Prostate gland (tissue), 2 donors: ENCODE results near the gene ARHGEF40. TPM values are rescaled to one million over a fixed set of nuclear protein-coding genes. Genes with fewer than 3 reads are reported as not detected.

ENCODE experiments used
- DNase-seq: peaks from one replicate; pipeline ENCODE4 v3.0.0-alpha.2; 2019; ENCODE audit warnings: low spot score
- H3K27ac ChIP-seq, 2 donors: fragments of 200-600 bp; sonication (generic); 2 replicates each; pipeline ENCODE4 v1.5.1; 2017 to 2019
- H3K27me3 ChIP-seq: fragments of 200-600 bp; sonication (generic); replicated peaks from 2 replicates; pipeline ENCODE4 v1.5.1; 2019; ENCODE audit not compliant: insufficient read depth
- H3K36me3 ChIP-seq, 2 donors: fragments of 200-600 bp; sonication (generic); 1 replicate in 1 of 2; 2 replicates in 1 of 2; pipeline versions ENCODE4 v1.5.1 to v1.8.1; 2017 to 2019
- H3K4me1 ChIP-seq: fragments of 200-600 bp; sonication (generic); replicated peaks from 2 replicates; pipeline ENCODE4 v1.5.1; 2019
- H3K4me3 ChIP-seq, 2 donors: fragments of 200-600 bp; sonication (generic); 2 replicates each; pipeline ENCODE4 v1.5.1; 2017 to 2019
- H3K9me3 ChIP-seq: fragments of 200-600 bp; sonication (generic); 2 replicates; pipeline ENCODE4 v1.5.1; 2017
- CTCF ChIP-seq, 4 experiments: fragments of 200-600 bp in 2 of 4; fragments of 450-650 bp in 2 of 4; sonication (generic) in 2 of 4; IDR thresholded peaks; 1 replicate in 3 of 4; 2 replicates in 1 of 4; pipeline ENCODE4 v1.5.1; 2016 to 2019; ENCODE audit warnings: antibody characterized with exemption in 4 of 4, mild to moderate bottlenecking in 2 of 4, moderate library complexity in 2 of 4
- POLR2A ChIP-seq: fragments of 450-650 bp; IDR thresholded peaks from one replicate; pipeline ENCODE4 v1.6.1; 2016; ENCODE audit warnings: antibody characterized with exemption, mild to moderate bottlenecking
- POLR2AphosphoS5 ChIP-seq: sonication (generic); formaldehyde crosslinking; IDR thresholded peaks from one replicate; pipeline ENCODE4 v1.6.1; 2017; ENCODE audit warnings: antibody characterized with exemption
- WGBS: methylation state at CpG from one replicate; pipeline ENCODE4 v1.1.5; 2018; 5-methylcytosine and 5-hydroxymethylcytosine counted together
- intact Hi-C: fragments of 100-400 bp; cut with DNase I; formaldehyde crosslinking; loops from one replicate; pipeline ENCODE4 v1.14.2; 2022
- total RNA-seq, 2 donors: library from RNA; depleted of rRNA; stranded (reverse); fragments of >200 nt; gene quantifications; one replicate each; pipeline ENCODE4 v1.1.0, GENCODE V29; 2016

ARHGEF40 gene
- total RNA-seq, 2 donors from 2014 or later = 12.4 to 37.7 TPM

- no peaks in the 10 kb centered on the region for H3K27me3 ChIP-seq
- peaks cover 15% of the 10 kb centered on the region for H3K4me1 ChIP-seq
- 23% methylated on average over 4 of the region's 4 CpGs for WGBS
- no peak for TF ChIP-seq POLR2A
- no peak for TF ChIP-seq CTCF (IDR thresholded peaks at IDR 0.05)
- TF ChIP-seq POLR2AphosphoS5 = no peak
- no peaks in the 10 kb centered on the region for H3K9me3 ChIP-seq
- intact Hi-C loops = no loop called here
- DNase-seq = no peak
- H3K27ac ChIP-seq = peak overlapping the region; percentile 77 to 79
- H3K36me3 ChIP-seq = no peaks in the 10 kb centered on the region
- peak overlapping the region in 1 of 2 donors; percentile 51 for H3K4me3 ChIP-seq
Measured at GRCh38 chr14:21072031-21072473, 1.9 kb downstream of the ARHGEF40 start.

GRCh38 chr14:21072781-21073339, 2.8 kb downstream of the ARHGEF40 start:
- H3K4me3 ChIP-seq = no peak overlapping the region
- no peak for DNase-seq

GRCh38 chr14:21073921-21074320, 3.8 kb downstream of the ARHGEF40 start:
- DNase-seq = no peak
- intact Hi-C loops = no loop called here
- Histone ChIP-seq H3K27ac (no peak overlapping the region), H3K4me3 (no peak overlapping the region), H3K36me3 (peaks cover 0 to 3% of the 10 kb centered on the region in 2 donors), H3K4me1 (peaks cover 14% of the 10 kb centered on the region), H3K9me3 (no peaks in the 10 kb centered on the region), H3K27me3 (no peaks in the 10 kb centered on the region)
- 83% methylated on average over 9 of the region's 9 CpGs for WGBS
- TF ChIP-seq CTCF (IDR thresholded peaks at IDR 0.05) (no peak), POLR2AphosphoS5 (no peak), POLR2A (no peak)

More at GRCh38 chr14:21072781-21073339, 2.8 kb downstream of the ARHGEF40 start:
- Histone ChIP-seq H3K9me3 (no peaks in the 10 kb centered on the region), H3K27ac (peak overlapping the region in 1 of 2 donors; percentile 79), H3K27me3 (no peaks in the 10 kb centered on the region), H3K36me3 (no peaks in the 10 kb centered on the region), H3K4me1 (peaks cover 15% of the 10 kb centered on the region)
- intact Hi-C loops = no loop called here
- TF ChIP-seq POLR2AphosphoS5 (no peak), POLR2A (no peak), CTCF (IDR thresholded peaks at IDR 0.05) (no peak)
- WGBS = 85% methylated on average over 9 of the region's 9 CpGs

- intact Hi-C loops = no loop called here
- Histone ChIP-seq H3K27me3 (no peaks in the 10 kb centered on the region), H3K36me3 (peaks cover 0 to 4% of the 10 kb centered on the region in 2 donors), H3K4me3 (no peak overlapping the region), H3K27ac (peak overlapping the region in 1 of 2 donors; percentile 27), H3K4me1 (peaks cover 7% of the 10 kb centered on the region), H3K9me3 (no peaks in the 10 kb centered on the region)
- no peak for DNase-seq
- 80% methylated on average over 26 of the region's 26 CpGs for WGBS
- TF ChIP-seq CTCF (IDR thresholded peaks at IDR 0.05) (no peak), POLR2A (no peak), POLR2AphosphoS5 (no peak)
Measured at GRCh38 chr14:21074398-21075272, 4.5 kb downstream of the ARHGEF40 start.
